Liver (tissue), 9 donors: ENCODE results near the gene RIMBP2. TPM values are rescaled to one million over a fixed set of nuclear protein-coding genes. Genes with fewer than 3 reads are reported as not detected.

Experiments
- DNase-seq: peaks from one replicate; pipeline ENCODE4 v3.0.0-alpha.2; 2017; ENCODE audit warnings: low spot score
- H3K27ac ChIP-seq, 2 donors: one replicate each; pipeline ENCODE4 v1.7.0; 2013; ENCODE audit warnings: inconsistent platforms in 2 of 2, low read length in 2 of 2, control low read depth in 1 of 2, low read depth in 1 of 2, mild to moderate bottlenecking in 1 of 2
- H3K27me3 ChIP-seq, 4 donors: one replicate each; pipeline versions ENCODE4 v1.6.1 to v1.7.0; 2013; ENCODE audit warnings: low read length in 3 of 4, inconsistent platforms in 1 of 4, mild to moderate bottlenecking in 1 of 4, moderate library complexity in 1 of 4; ENCODE audit not compliant: control insufficient read depth in 4 of 4, insufficient read depth in 4 of 4
- H3K36me3 ChIP-seq, 4 donors: one replicate each; pipeline versions ENCODE4 v1.6.1 to v1.7.0; 2013; ENCODE audit warnings: low read length in 3 of 4, mild to moderate bottlenecking in 3 of 4, low read depth in 1 of 4, moderate library complexity in 1 of 4; ENCODE audit not compliant: control insufficient read depth in 4 of 4, insufficient read depth in 3 of 4
- H3K4me1 ChIP-seq, 4 donors: one replicate each; pipeline versions ENCODE4 v1.6.1 to v1.7.0; 2013; ENCODE audit warnings: low read length in 3 of 4, mild to moderate bottlenecking in 3 of 4, moderate library complexity in 1 of 4; ENCODE audit not compliant: control insufficient read depth in 4 of 4, insufficient read depth in 4 of 4
- H3K4me3 ChIP-seq, 3 donors: one replicate each; pipeline versions ENCODE4 v1.6.1 to v1.7.0; 2013; ENCODE audit warnings: low read length in 3 of 3, control low read depth in 1 of 3, low read depth in 1 of 3, mild to moderate bottlenecking in 1 of 3
- H3K9ac ChIP-seq, 2 donors: one replicate each; pipeline ENCODE4 v1.7.0; 2013; ENCODE audit warnings: low read length in 2 of 2, mild to moderate bottlenecking in 2 of 2, moderate library complexity in 2 of 2, control low read depth in 1 of 2, low read depth in 1 of 2
- H3K9me3 ChIP-seq, 4 donors: one replicate each; pipeline versions ENCODE4 v1.6.1 to v1.7.0; 2013; ENCODE audit warnings: low read length in 3 of 4; ENCODE audit not compliant: control insufficient read depth in 4 of 4
- ATF3 ChIP-seq: IDR thresholded peaks from 2 replicates; pipeline ENCODE4 v1.6.1; 2016; ENCODE audit warnings: antibody characterized with exemption
- FOXA2 ChIP-seq: IDR thresholded peaks from 2 replicates; pipeline ENCODE4 v1.6.1; 2016; ENCODE audit warnings: antibody characterized with exemption
- GABPA ChIP-seq, 2 donors: IDR thresholded peaks in 1 of 2; conservative IDR thresholded peaks in 1 of 2; 2 replicates each; pipeline ENCODE4 v1.6.1; 2016; ENCODE audit warnings: antibody characterized with exemption in 2 of 2, mild to moderate bottlenecking in 1 of 2, moderate library complexity in 1 of 2
- HNF4A ChIP-seq, 2 donors: conservative IDR thresholded peaks; 2 replicates each; pipeline ENCODE4 v1.6.1; 2016; ENCODE audit warnings: antibody characterized with exemption in 2 of 2, mild to moderate bottlenecking in 2 of 2
- JUND ChIP-seq, 2 donors: IDR thresholded peaks; 2 replicates each; pipeline ENCODE4 v1.6.1; 2016; ENCODE audit warnings: antibody characterized with exemption in 2 of 2
- NR2F2 ChIP-seq: IDR thresholded peaks from 2 replicates; pipeline ENCODE4 v1.6.1; 2016; ENCODE audit warnings: antibody characterized with exemption
- RAD21 ChIP-seq, 2 donors: IDR thresholded peaks; 2 replicates each; pipeline ENCODE4 v1.6.1; 2016; ENCODE audit warnings: antibody characterized with exemption in 2 of 2, mild to moderate bottlenecking in 2 of 2
- SP1 ChIP-seq: IDR thresholded peaks from 2 replicates; pipeline ENCODE4 v1.6.1; 2018; ENCODE audit warnings: antibody characterized with exemption, mild to moderate bottlenecking
- TAF1 ChIP-seq: conservative IDR thresholded peaks from 2 replicates; pipeline ENCODE4 v1.6.1; 2016; ENCODE audit warnings: antibody characterized with exemption, mild to moderate bottlenecking
- YY1 ChIP-seq: IDR thresholded peaks from 2 replicates; pipeline ENCODE4 v1.6.1; 2016; ENCODE audit warnings: antibody characterized with exemption, mild to moderate bottlenecking
- WGBS: extraction: QIAGEN DNeasy Blood & Tissue Kit; methylation state at CpG from one replicate; pipeline ENCODE4 v1.1.7; 2013; 5-methylcytosine and 5-hydroxymethylcytosine counted together
- polyA plus RNA-seq, 2 donors: library from polyadenylated mRNA; stranded (reverse) in 1 of 2; unstranded in 1 of 2; fragments of 200-250 nt in 1 of 2; fragments of >200 nt in 1 of 2; fragmentation: Nextera tagmentation in 1 of 2; extraction: Ambion mirVana in 1 of 2; gene quantifications; one replicate each; pipeline versions ENCODE4 v1.2.1 to v1.2.3, GENCODE V29; 2013 to 2015
- total RNA-seq, 2 donors: library from RNA; depleted of rRNA; stranded (reverse); fragments of >200 nt; gene quantifications; one replicate each; pipeline ENCODE4 v1.2.3, GENCODE V29; 2014
- TF ChIP-seq, protein P1 (sequence below): IDR thresholded peaks from 2 replicates; pipeline ENCODE4 v1.6.1; 2016; ENCODE audit warnings: antibody characterized with exemption
- TF ChIP-seq, protein P2 (sequence below): IDR thresholded peaks from 2 replicates; pipeline ENCODE4 v1.6.1; 2016; ENCODE audit warnings: antibody characterized with exemption
- TF ChIP-seq, protein P3 (sequence below): IDR thresholded peaks from 2 replicates; pipeline ENCODE4 v1.6.1; 2016; ENCODE audit warnings: antibody characterized with exemption, mild to moderate bottlenecking
- donor health status: healthy.
- donor health status: healthy.
- donor health status: healthy.
- donor health status: healthy.
- donor health status: healthy.

The RIMBP2 gene
- total and polyA plus RNA-seq, 4 donors = 0.01 to 0.17 (median 0.09) TPM; not detected in 1

GRCh38 chr12:130680451-130680990 is 35.6 kb downstream of the RIMBP2 start:
- WGBS = 78% methylated on average over 15 of the region's 15 CpGs
- DNase-seq = no peak

GRCh38 chr12:130677957-130678558 is 38.0 kb downstream of the RIMBP2 start:
- Histone ChIP-seq H3K9me3 (peaks cover 0 to 2% (median 0%) of the 10 kb centered on the region in 4 donors), H3K36me3 (no peaks in the 10 kb centered on the region), H3K4me1 (no peaks in the 10 kb centered on the region), H3K27me3 (no peaks in the 10 kb centered on the region), H3K27ac (no peak overlapping the region), H3K9ac (no peak overlapping the region), H3K4me3 (no peak overlapping the region)
- no peak for TF ChIP-seq SP1
- no peak for TF ChIP-seq HNF4A (conservative IDR thresholded peaks at IDR 0.05)
- no peak for TF ChIP-seq GABPA (IDR thresholded peaks at IDR 0.05 in 1 of 2, conservative IDR thresholded peaks at IDR 0.05 in 1 of 2)
- TF ChIP-seq FOXA2 = no peak
- no peak for TF ChIP-seq JUND (IDR thresholded peaks at IDR 0.05)
- TF ChIP-seq RAD21 (IDR thresholded peaks at IDR 0.05) = no peak
- TF ChIP-seq, protein P1, sequence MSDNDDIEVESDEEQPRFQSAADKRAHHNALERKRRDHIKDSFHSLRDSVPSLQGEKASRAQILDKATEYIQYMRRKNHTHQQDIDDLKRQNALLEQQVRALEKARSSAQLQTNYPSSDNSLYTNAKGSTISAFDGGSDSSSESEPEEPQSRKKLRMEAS = no peak
- no peak for TF ChIP-seq NR2F2
- no peak for TF ChIP-seq YY1
- no peak for TF ChIP-seq ATF3
- TF ChIP-seq, protein P2, sequence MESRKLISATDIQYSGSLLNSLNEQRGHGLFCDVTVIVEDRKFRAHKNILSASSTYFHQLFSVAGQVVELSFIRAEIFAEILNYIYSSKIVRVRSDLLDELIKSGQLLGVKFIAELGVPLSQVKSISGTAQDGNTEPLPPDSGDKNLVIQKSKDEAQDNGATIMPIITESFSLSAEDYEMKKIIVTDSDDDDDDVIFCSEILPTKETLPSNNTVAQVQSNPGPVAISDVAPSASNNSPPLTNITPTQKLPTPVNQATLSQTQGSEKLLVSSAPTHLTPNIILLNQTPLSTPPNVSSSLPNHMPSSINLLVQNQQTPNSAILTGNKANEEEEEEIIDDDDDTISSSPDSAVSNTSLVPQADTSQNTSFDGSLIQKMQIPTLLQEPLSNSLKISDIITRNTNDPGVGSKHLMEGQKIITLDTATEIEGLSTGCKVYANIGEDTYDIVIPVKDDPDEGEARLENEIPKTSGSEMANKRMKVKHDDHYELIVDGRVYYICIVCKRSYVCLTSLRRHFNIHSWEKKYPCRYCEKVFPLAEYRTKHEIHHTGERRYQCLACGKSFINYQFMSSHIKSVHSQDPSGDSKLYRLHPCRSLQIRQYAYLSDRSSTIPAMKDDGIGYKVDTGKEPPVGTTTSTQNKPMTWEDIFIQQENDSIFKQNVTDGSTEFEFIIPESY = no peak
- TF ChIP-seq, protein P3, sequence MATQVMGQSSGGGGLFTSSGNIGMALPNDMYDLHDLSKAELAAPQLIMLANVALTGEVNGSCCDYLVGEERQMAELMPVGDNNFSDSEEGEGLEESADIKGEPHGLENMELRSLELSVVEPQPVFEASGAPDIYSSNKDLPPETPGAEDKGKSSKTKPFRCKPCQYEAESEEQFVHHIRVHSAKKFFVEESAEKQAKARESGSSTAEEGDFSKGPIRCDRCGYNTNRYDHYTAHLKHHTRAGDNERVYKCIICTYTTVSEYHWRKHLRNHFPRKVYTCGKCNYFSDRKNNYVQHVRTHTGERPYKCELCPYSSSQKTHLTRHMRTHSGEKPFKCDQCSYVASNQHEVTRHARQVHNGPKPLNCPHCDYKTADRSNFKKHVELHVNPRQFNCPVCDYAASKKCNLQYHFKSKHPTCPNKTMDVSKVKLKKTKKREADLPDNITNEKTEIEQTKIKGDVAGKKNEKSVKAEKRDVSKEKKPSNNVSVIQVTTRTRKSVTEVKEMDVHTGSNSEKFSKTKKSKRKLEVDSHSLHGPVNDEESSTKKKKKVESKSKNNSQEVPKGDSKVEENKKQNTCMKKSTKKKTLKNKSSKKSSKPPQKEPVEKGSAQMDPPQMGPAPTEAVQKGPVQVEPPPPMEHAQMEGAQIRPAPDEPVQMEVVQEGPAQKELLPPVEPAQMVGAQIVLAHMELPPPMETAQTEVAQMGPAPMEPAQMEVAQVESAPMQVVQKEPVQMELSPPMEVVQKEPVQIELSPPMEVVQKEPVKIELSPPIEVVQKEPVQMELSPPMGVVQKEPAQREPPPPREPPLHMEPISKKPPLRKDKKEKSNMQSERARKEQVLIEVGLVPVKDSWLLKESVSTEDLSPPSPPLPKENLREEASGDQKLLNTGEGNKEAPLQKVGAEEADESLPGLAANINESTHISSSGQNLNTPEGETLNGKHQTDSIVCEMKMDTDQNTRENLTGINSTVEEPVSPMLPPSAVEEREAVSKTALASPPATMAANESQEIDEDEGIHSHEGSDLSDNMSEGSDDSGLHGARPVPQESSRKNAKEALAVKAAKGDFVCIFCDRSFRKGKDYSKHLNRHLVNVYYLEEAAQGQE = no peak
- TF ChIP-seq TAF1 = no peak
- DNase-seq = no peak
- WGBS = 75% methylated on average over 23 of the region's 23 CpGs

More at GRCh38 chr12:130680451-130680990, 35.6 kb downstream of the RIMBP2 start:
- peaks cover 0 to 2% (median 0%) of the 10 kb centered on the region in 4 donors for H3K9me3 ChIP-seq
- H3K4me3 ChIP-seq = no peak overlapping the region
- H3K4me1 ChIP-seq = no peaks in the 10 kb centered on the region
- H3K27me3 ChIP-seq = peaks cover 0 to 8% (median under 1%) of the 10 kb centered on the region in 4 donors
- no peak overlapping the region for H3K9ac ChIP-seq
- H3K27ac ChIP-seq = no peak overlapping the region
- TF ChIP-seq YY1 = no peak
- TF ChIP-seq TAF1 = no peak
- TF ChIP-seq JUND (IDR thresholded peaks at IDR 0.05) = no peak
- no peak for TF ChIP-seq RAD21 (IDR thresholded peaks at IDR 0.05)
- TF ChIP-seq, protein P2 = no peak
- no peak for TF ChIP-seq HNF4A (conservative IDR thresholded peaks at IDR 0.05)
- H3K36me3 ChIP-seq = no peaks in the 10 kb centered on the region
